Uterus (tissue), 2 donors: ENCODE measurements around the gene KCNT2.

Source experiments
- CTCF ChIP-seq, 4 experiments: fragments of 200-600 bp in 2 of 4; fragments of 450-650 bp in 2 of 4; sonication (generic) in 2 of 4; IDR thresholded peaks; one replicate each; pipeline ENCODE4 v1.5.1; 2016 to 2019; ENCODE audit warnings: antibody characterized with exemption in 4 of 4, mild to moderate bottlenecking in 2 of 4, moderate library complexity in 1 of 4
- POLR2A ChIP-seq, 2 donors: fragments of 450-650 bp; IDR thresholded peaks; one replicate each; pipeline ENCODE4 v1.6.1; 2016; ENCODE audit warnings: antibody characterized with exemption in 2 of 2, mild to moderate bottlenecking in 1 of 2, moderate library complexity in 1 of 2

GRCh38 chr1:196655494-196655893 lies 47.3 kb upstream of the KCNT2 start:
- TF ChIP-seq CTCF (IDR thresholded peaks at IDR 0.05): no peak
- no peak for TF ChIP-seq POLR2A (IDR thresholded peaks at IDR 0.05)
